ENCODE results near the gene ZEB2.

- TF ChIP-seq CEBPB (IDR thresholded peaks at IDR 0.05; ENCODE audit: low read depth, low read length) (no peak), MAFK (IDR thresholded peaks at IDR 0.05; ENCODE audit: low read depth, low read length) (no peak), CTCF (IDR thresholded peaks at IDR 0.05; ENCODE audit: control extremely low read depth in 1 of 3, insufficient read depth in 1 of 3, low read depth in 1 of 3, low read length in 3 of 3) (no peak), POLR2AphosphoS5 (IDR thresholded peaks at IDR 0.05; ENCODE audit: low read depth, low read length) (no peak), GABPA (IDR thresholded peaks at IDR 0.05; ENCODE audit: borderline replicate concordance, insufficient read depth, low read length) (no peak), POLR2A (IDR thresholded peaks at IDR 0.05; ENCODE audit: control extremely low read depth in 1 of 2, low read depth in 2 of 2, low read length in 2 of 2) (no peak)
- TF ChIP-seq, protein P1, sequence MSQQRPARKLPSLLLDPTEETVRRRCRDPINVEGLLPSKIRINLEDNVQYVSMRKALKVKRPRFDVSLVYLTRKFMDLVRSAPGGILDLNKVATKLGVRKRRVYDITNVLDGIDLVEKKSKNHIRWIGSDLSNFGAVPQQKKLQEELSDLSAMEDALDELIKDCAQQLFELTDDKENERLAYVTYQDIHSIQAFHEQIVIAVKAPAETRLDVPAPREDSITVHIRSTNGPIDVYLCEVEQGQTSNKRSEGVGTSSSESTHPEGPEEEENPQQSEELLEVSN (IDR thresholded peaks at IDR 0.05), result no peak
These were observed 171.1 kb downstream of the ZEB2 start for GRCh38 chr2:144348846-144349245.
